ENCODE results near the gene C19orf53. TPM values are rescaled to one million over a fixed set of nuclear protein-coding genes. Genes with fewer than 3 reads are reported as not detected.
A peak's percentile ranks its signal among the peaks of the same experiment; 100 is the strongest.

C19orf53 gene
- total RNA-seq, 2 donors from 2014 or later = 47.7 to 103 TPM

DNA sequence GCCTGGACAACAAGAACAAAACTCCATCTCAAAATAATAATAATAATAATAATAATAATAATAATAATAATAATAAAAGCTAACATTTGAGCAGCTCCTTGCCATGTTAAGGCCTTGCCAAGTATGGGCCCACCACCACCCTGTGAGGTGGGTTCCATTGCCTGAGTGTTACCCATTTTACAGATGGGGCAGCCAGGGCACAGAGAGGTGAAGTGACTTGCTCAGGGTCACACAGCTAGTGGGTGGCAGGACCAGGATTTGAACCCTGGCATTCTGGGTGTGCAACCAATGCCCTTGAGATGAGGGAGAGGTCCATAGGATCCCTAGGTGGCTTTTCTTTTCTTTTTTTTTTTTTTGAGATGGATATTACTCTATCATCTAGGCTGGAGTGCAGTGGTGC lies 50.4 kb downstream of the C19orf53 start:
- H3K9me3 ChIP-seq = no peaks in the 10 kb centered on the region
- intact Hi-C loops (cut with DNase I) = no loop called here
- DNase-seq = no peak
- no peaks in the 10 kb centered on the region for H3K27me3 ChIP-seq
- no peak overlapping the region for H3K27ac ChIP-seq
- no peaks in the 10 kb centered on the region for H3K36me3 ChIP-seq (replicated peaks in 1 of 2; ENCODE audit: insufficient read depth in 1 of 2, low read depth in 2 of 2)
- H3K4me3 ChIP-seq = no peak overlapping the region
- no peak for TF ChIP-seq POLR2A (IDR thresholded peaks at IDR 0.05)
- TF ChIP-seq, protein P1, sequence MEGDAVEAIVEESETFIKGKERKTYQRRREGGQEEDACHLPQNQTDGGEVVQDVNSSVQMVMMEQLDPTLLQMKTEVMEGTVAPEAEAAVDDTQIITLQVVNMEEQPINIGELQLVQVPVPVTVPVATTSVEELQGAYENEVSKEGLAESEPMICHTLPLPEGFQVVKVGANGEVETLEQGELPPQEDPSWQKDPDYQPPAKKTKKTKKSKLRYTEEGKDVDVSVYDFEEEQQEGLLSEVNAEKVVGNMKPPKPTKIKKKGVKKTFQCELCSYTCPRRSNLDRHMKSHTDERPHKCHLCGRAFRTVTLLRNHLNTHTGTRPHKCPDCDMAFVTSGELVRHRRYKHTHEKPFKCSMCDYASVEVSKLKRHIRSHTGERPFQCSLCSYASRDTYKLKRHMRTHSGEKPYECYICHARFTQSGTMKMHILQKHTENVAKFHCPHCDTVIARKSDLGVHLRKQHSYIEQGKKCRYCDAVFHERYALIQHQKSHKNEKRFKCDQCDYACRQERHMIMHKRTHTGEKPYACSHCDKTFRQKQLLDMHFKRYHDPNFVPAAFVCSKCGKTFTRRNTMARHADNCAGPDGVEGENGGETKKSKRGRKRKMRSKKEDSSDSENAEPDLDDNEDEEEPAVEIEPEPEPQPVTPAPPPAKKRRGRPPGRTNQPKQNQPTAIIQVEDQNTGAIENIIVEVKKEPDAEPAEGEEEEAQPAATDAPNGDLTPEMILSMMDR (IDR thresholded peaks at IDR 0.05) = no peak
- no peak for ATAC-seq
- no peaks in the 10 kb centered on the region for H3K4me1 ChIP-seq

DNA sequence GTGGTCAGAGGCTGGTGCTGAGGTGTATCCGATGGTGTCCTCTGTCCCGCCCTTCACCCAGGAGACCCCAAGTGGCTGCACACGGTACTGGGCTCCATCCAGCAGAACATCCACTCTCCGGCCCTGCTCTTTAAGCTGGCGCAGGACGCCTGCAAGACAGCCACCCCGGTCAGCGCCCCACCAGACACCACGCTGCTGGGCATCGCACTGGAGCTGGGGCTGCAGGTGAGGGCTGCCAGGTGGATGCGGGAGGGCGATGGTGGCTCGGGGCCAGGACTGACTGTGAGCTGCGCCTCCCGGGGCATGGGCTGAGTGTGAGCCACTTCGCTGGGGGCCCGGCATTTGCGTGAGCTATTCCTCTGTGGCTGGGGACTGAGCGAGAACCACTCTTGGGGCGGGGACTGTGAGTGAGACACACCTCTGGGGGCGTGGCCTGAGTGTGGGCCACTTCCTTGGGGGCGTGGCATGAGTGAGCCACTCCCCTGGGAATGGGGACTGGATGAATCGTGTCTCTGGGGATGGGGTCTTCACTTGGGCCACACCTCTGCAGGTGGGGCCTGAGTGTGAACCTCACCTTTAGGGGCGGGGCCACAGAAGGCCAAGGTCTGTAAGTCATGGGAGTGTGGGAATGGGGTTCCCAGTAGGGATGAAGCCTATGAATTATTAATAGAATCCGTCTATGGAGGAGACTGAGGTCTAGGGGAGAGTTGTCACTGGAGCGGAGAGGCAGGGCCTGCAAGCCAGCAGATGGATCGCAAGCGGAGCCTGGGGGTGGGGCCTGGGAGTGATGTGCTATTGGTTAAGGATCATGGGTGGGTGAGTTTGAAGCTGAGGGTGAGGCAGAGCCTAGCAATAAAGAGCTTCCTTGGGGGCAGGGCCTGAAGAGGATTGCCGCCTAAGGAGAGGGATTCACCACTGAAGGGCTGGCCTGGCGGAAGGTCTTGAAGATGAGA lies 51.5 kb downstream of the C19orf53 start:
- TF ChIP-seq POLR2A (IDR thresholded peaks at IDR 0.05) = no peak
- TF ChIP-seq, protein P1 (IDR thresholded peaks at IDR 0.05) = no peak
- no peaks in the 10 kb centered on the region for H3K36me3 ChIP-seq (replicated peaks in 1 of 2; ENCODE audit: insufficient read depth in 1 of 2, low read depth in 2 of 2)
- DNase-seq (no peak), ATAC-seq (peak; percentile 27)
- 85 to 89% methylated on average over 7 to 30 of the region's 30 CpGs for WGBS, 2 donors
- no peaks in the 10 kb centered on the region for H3K27me3 ChIP-seq
- H3K9me3 ChIP-seq = no peaks in the 10 kb centered on the region
- H3K4me1 ChIP-seq = no peaks in the 10 kb centered on the region
- H3K4me3 ChIP-seq = no peak overlapping the region
- no peak overlapping the region for H3K27ac ChIP-seq
- intact Hi-C loops (cut with DNase I) = no loop called here

DNA sequence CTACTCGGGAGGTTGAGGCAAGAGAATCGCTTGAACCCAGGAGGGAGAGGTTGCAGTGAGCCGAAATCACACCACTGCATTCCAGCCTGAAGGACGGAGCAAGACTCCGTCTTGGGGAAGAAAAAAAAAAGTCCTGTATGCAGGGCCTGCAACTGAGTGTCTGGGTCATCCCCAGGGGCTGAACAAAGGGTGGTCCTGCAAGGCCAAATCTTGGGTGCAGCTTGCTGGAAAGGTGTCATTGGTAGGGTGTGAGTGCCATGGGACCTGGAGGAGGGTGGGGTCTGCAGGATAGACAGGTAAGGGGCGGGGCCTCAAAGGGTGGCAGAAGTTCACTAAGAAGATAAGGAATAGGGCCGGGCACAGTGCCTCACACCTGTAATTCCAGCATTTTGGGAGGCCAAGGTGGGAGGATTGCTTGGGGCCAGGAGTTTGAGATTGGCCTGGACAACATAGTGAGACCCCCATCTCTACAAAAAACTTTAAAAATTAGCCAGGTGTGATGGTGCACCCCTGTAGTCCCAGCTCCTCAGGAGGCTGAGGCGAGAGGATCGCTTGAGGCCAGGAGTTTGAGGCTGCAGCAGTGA lies 52.5 kb downstream of the C19orf53 start:
- H3K36me3 ChIP-seq (replicated peaks in 1 of 2; ENCODE audit: insufficient read depth in 1 of 2, low read depth in 2 of 2) = no peaks in the 10 kb centered on the region
- intact Hi-C loops (cut with DNase I) = no loop called here
- no peak overlapping the region for H3K27ac ChIP-seq
- no peak for TF ChIP-seq POLR2A (IDR thresholded peaks at IDR 0.05)
- TF ChIP-seq, protein P1 (IDR thresholded peaks at IDR 0.05) = no peak
- no peaks in the 10 kb centered on the region for H3K4me1 ChIP-seq
- 90 to 92% methylated on average over 9 of the region's 9 CpGs for WGBS, 2 donors
- H3K4me3 ChIP-seq = no peak overlapping the region
- no peak for DNase-seq
- H3K27me3 ChIP-seq = no peaks in the 10 kb centered on the region
- no peaks in the 10 kb centered on the region for H3K9me3 ChIP-seq
- no peak for ATAC-seq

DNA sequence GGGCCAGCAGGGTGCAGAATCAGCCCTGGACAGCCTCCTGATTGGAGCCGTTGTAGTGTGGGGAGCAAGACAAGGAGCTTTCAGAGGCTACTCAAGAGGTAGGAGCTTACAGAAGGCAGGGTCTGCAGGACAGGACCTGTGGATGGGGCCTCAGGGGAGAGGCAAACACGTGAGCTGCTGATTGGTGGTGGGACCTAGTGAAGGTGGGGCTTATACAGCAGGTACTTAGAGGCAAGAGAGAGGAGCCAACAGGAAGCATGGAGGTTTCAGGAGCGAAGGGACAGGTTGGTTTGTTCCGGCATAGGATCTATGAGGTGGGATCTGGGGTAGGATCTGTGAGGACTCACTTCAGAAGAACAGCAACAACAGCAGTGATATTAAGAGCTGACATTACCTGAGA lies 53.4 kb downstream of the C19orf53 start:
- DNase-seq = no peak
- WGBS, 2 donors = 81% methylated on average over 4 of the region's 4 CpGs

More for the DNA sequence above, 53.4 kb downstream of the C19orf53 start:
- H3K4me1 ChIP-seq = no peaks in the 10 kb centered on the region
- H3K9me3 ChIP-seq = no peaks in the 10 kb centered on the region
- H3K27ac ChIP-seq = no peak overlapping the region
- H3K36me3 ChIP-seq (replicated peaks in 1 of 2; ENCODE audit: insufficient read depth in 1 of 2, low read depth in 2 of 2) = no peaks in the 10 kb centered on the region
- no peaks in the 10 kb centered on the region for H3K27me3 ChIP-seq
- TF ChIP-seq POLR2A (IDR thresholded peaks at IDR 0.05) = no peak
- TF ChIP-seq, protein P1 (IDR thresholded peaks at IDR 0.05) = no peak
- ATAC-seq = no peak
- H3K4me3 ChIP-seq = no peak overlapping the region
- intact Hi-C loops (cut with DNase I) = no loop called here

Small RNA genes within 50 kb of the gene (small RNA-seq; reads per million reads assigned to genes)
- gene RN7SL619P = not detected

Other genes starting within 250 kb of the C19orf53 start
- 10 to 100 TPM; 69.0 to 82.7 TPM for gene MRI1, start 9.9 kb upstream of the C19orf53 start, total RNA-seq
- 10 to 100 TPM in 1 of 2 donors, 1 to 10 TPM in 1; 3.4 to 12.5 TPM for gene ZSWIM4, start 21.0 kb downstream of the C19orf53 start, total RNA-seq
- not detected for gene NANOS3, start 102.7 kb downstream of the C19orf53 start, total RNA-seq
- 1 to 10 TPM; 3.0 to 4.9 TPM for gene BRME1, start 131.7 kb downstream of the C19orf53 start, total RNA-seq
- 10 to 100 TPM; 35.5 to 52.1 TPM for gene CC2D1A, start 131.7 kb downstream of the C19orf53 start, total RNA-seq
- gene PODNL1, start 164.0 kb downstream of the C19orf53 start, total RNA-seq = under 1 TPM in 1 of 2 donors, not detected in 1; 0.66 TPM
- gene DCAF15, start 178.1 kb downstream of the C19orf53 start, total RNA-seq = 10 to 100 TPM in 1 of 2 donors, 1 to 10 TPM in 1; 7.0 to 20.4 TPM
- gene RFX1, start 231.9 kb downstream of the C19orf53 start, total RNA-seq = 1 to 10 TPM; 3.9 to 7.6 TPM